ENCODE measurements around the gene FAR2.
"Not testable (repeated sequence)": the region's sequence is repeated elsewhere in the genome, so short reads cannot be mapped to it uniquely, and the experiment has no call there.

Gene FAR2

DNA sequence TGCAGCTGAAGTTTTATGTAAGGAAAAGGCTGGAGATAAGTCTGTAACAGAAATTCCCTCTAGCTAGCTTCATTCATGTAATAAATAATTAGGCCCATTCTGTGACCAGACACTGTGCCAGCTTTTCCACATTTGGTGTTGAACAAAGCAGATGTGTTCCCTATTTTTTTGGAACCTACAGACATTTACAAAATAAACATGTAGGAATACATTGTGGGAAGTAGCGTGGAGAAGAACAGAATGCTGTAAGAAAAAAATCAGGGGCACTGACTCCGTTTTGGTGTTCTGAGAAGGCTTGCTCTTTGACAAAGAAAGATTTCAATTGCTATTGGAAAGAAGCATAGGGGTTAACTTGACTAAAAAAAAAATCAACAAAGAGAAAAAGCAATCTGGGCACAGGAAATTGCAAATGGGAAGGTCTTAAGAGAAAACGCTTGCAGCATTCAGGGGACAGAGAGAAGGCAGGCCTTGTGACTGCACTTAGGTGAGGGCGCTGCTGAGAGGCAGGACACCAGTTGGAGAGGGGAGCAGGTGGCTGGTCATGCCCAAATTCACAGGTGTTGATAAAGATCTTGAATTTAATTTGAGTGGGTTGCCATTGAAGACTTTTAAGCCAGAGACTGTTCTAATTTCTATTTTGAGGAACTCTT is 4.0 kb downstream of the FAR2 start:
- DNase-seq (ENCODE audit: low read depth) = no peak

DNA sequence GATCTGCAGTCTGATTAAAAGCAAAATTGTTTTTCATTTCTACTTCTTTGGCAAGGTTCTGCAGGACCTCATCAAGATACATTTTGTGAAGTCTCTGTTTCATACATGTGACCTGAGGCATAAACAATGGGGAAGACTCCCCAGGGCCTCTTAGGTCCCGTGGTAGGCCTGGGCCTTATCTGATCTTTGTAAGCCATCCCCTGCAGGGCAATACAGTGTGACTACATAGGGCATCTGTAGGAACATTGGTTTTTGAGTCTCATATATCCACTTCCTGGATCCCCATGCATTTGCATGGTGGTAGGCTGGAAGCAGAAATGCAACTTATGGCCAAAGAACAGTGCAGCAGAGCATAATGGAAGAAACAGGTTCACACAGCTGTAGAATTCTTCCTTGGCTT is 6.0 kb downstream of the FAR2 start:
- DNase-seq (ENCODE audit: low read depth) = no peak

DNA sequence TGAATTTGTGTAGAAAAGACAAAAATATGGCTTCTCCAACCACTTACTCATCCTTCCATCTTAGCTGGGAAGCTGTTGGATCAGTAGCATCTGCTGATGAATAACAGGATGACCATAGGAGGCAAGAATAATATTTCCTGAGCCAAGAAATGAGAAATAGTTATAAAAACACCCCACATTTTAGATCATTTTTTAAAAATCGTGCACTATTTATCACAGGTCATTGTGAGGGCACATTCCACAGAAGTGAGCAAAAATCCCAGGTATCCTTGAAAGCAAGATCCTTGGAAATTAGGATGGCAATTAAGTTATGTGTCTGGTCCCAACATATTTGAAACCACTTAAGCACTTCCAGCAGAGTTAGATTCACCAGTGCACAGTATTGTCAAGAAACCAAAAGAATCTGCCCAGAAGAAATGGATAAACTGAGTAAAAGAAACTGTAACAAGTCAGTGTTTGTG is 8.4 kb downstream of the FAR2 start:
- no peak for DNase-seq (ENCODE audit: low read depth)

DNA sequence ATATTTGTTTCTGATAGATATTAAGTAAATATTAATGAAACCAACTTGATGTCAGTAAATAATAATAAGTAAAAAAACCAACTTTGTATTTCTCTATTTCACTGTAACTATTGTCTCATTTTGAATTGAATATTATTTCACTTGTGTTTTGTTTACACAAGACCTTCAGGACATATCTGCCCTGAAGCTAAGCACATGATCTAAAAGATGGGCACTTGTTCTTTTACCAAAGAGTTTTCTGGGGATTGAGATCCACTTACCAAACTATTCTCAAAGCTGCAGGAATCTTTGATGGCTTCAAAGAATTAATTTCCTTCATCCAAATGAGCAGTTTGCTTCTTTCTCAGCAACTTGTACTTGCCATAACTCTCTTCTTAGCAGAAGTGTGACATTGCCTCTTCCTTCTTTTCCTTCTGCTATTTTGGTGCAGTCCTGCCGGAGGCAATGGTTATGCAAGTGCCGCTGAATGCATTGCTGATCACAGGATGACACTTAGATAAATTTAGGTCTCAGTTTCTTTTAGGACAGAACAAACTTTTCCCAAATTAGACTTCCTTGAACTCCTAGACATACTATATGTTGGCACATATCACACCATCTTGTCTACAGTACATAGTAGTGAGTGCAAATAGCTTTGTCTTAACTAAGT is 9.2 kb downstream of the FAR2 start:
- no peak for DNase-seq (ENCODE audit: low read depth)

DNA sequence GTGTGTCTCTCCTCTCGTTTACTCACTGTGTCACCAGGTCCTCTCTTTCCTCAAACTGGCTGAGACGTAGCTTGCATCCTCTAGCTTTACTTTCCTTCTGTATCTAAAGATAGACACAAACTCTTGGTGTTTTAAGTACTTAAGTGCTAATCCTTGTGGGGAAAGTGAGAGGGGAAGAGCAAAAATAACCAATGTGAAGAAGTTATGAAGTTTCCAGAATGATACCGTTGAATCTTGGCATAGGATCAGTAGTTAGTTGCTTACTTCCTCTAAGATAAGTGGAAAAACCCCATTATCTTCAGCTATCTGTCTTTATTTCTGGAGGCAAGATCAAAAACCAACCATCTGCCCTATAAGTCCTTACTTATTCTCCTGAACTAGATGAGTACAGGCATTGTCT is 10.6 kb downstream of the FAR2 start:
- DNase-seq (ENCODE audit: low read depth) = no peak

DNA sequence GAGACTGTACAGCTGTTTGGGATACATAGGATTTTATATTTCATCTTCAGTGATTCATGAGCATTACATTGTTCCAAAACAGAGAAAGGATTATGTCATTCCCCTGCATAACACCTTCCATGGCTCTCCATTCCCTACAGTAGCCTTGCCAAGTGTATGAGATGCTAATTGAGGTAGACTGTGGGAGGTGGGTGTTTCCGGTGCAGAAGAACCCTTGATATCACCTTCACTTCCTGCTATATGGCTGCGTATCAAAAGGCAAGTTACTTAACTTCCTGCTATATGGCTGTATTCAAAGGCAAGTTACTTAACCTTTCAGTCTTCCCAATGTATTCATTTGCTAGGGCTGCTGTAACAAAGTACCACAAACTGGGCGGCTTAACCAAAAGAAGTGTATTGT is 11.2 kb downstream of the FAR2 start:
- DNase-seq (ENCODE audit: low read depth) = no peak

DNA sequence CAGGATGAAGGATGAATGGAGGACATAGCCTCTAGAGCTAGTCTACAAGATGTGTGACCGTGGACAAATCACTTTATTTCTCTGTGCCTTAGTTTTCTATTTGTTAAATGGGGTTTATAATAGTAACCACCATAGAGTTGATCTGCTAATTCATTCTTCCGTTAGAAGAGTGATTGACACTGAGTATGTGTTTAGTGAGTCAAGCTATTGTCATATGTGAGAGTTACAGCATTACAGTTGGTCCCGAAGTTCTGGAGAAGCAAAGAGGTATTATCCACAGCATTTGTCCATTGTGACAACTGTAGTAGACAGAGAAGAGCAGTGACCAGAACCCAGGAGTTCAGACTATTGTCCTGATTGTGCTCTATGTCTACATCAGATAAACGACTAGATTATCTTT is 14.1 kb downstream of the FAR2 start:
- no peak for DNase-seq (ENCODE audit: low read depth)

DNA sequence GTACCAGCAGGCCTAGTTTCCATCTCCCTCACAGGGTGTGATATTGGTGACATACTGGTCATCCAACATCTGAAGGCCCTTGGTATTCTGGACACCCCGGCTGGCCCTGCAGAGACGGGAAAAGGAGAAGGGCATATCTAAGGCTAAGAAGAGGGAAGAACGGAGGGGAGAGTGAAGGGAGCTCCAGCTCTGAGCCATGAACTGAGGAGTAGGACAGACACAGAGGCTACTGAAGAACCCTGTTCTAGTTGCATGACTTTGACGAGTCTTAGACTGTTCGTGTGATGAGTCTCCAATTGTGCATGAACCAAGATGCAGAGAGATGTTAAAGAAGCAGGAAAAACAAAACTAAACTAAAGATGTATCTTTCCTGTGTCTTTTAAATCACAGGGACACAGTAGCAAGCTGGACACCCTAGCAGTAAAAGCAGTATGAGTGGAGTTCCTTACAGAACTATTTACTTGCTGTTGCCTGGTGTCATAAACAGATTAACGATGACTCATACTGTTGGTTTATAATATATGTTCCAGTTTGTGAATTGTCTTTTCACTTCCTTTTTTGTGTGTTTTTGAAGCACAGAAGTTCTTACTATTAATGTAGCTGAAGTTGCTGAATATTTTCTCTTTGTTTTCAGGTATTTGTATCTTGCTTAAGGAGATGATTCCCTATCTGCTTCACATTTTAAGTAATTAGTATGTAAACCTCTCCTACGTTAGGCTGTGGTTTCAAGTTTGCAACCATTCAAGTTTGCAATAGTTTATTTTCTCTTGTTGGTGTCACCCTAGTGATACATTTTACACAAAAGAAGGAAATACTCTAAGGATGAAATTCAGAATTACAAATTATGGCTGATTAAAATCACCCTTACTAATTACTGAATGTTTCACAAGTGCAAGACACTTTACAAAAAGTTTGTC is 15.7 kb downstream of the FAR2 start:
- no peak for DNase-seq (ENCODE audit: low read depth)

DNA sequence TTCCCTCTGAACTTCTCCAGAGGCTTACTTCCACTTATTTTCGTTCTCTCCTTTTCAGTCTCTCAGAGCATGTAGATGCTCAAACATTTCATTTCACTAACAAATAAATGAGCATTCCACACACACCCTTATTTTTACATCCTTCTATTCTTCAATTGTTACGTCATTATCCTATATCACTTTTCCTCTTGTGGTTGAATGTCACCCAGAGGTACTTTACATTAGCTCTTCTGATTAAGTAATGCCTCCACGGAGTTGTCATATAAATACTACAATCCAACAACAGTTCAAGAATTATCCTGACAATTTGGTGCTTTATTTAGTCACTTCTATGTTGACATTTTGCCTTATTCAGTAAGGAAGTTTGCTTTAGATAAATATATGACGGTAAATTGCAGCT is 18.4 kb downstream of the FAR2 start:
- no peak for DNase-seq (ENCODE audit: low read depth)

DNA sequence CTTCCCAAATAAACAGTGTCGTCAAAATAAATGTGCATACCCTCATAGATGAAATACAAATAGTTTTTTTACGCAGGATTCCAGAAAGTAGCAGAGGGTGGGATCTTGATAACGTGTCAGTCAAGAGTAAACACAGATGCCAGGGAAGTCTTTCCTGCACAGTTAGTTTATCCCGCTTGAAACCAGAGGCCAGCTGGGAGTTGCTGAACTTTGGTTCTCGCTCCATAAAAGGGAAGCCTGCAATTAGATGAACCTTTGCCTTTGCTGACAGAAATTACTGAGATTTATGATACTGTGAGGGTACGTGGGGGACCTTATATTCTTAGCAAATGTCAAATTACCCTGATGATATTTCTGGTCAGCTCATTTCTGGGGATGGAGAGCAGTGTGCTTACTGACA is 18.9 kb downstream of the FAR2 start:
- no peak for DNase-seq (ENCODE audit: low read depth)

DNA sequence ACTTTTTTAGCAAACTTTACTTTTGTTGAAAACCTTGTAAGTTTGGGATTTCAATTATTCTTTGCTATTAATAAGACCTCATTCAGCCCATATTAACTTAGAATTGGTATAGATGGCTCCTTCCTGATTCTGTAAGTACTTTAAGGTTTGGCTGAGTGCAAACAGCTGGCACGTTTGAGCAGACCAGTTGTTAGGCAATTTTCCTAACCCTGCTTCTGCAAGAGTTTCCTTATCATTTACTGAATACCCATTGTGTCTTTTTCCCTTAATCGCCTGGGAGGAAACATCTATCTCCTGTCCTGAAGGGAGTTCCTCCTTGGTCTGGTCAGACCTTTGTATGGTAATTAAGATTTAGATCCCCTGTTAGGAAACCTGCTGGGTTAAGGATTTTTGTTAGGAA is 20.9 kb downstream of the FAR2 start:
- not testable (repeated sequence) for DNase-seq (ENCODE audit: low read depth)

DNA sequence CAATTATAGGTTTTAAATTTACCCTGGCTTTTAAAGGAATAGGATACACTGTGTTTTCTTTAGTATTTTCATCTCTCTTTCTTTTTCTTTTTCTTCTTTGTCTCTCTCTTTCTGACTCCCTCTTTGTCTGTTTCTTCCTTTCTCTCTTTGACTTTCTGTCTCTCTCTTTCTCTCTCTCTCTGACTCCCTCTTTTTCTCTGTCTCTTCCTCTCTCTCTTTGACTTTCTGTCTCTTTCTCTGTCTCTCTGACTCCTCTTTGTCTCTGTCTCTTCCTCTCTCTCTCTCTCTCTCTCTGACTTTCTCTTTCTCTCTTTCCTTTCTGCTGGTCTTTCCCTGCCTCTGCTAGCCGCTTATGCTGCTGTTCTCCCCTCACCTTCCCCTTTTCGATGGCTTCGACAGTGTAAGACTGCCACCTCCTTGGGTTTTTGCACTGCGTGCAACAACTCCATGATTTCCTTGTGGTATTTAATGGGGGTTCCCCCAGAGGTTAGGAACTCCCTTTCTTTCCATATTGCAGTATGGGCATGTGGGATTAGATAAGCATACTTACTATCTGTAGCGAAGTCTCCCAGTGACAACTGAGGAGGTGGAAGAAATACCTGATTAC is 21.5 kb downstream of the FAR2 start:
- DNase-seq (ENCODE audit: low read depth) = not testable (repeated sequence)

DNA sequence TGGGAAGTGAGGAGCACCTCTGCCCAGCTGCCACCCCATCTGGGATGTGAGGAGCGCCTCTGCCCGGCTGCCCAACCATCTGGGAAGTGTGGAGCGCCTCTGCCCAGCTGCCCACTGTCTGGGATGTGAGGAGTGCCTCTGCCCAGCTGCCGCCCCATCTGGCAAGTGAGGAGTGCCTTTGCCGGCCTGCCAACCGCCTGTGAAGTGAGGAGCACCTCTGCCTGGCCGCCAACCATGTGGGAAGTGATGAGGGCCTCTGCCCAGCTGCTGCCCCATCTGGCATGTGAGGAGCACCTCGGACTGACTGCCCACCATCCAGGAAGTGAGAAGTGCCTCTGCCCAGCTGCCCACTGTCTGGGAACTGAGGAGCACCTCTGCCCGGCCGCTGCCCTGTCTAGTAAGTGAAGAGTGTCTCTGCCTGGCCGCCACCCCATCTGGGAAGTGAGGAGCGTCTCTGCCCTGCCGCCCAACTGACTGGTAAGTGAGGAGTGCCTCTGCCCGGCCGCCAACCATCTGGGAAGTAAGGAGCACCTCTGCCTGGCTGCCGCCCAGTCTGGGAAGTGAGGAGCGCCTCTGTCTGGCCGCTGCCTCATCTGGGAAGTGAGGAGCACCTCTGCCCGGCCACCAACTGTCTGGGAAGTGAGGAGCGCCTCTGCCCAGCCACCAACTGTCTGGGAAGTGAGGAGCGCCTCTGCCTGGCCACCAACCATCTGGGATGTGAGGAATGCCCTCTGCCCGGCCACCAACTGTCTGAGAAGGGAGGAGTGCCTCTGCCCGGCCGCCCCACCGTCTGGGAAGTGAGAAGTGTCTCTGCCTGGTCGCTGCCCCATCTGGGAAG is 22.6 kb downstream of the FAR2 start:
- DNase-seq (ENCODE audit: low read depth) = no peak

DNA sequence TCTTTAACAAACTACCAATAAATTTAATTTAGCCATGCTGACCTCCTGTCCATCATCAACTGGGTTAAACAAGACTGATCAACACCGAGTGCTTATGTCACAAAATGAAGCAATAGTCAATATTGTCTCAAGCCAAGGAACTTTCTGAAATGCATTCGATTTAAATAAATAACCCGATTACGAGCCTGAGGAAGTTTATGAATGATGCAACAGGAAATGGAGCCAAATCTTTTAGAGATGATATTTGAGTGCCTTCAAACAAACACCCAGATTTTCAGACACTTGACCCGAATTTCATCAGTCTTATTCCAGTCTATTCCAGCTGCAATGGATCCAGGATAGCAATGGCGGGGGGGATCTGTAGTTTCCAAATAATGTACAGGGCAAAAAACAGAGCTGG is 27.9 kb downstream of the FAR2 start:
- no peak for DNase-seq (ENCODE audit: low read depth)

DNA sequence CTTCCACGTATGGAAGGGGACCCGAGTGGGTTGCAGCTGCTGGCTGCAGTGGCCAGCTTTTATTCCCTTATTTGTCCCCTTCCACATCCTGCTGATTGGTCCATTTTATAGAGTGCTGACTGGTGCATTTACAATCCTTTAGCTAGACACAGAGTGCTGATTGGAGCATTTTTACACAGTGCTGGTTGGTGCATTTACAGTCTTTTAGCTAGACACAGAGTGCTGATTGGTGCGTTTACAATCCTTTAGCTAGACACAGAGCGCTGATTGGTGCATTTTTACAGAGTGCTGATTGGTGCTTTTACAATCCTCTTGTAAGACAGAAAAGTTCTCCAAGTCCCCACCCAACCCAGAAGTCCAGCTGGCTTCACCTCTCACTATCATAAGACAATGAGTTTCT is 33.2 kb downstream of the FAR2 start:
- DNase-seq (ENCODE audit: low read depth) = not testable (repeated sequence)

DNA sequence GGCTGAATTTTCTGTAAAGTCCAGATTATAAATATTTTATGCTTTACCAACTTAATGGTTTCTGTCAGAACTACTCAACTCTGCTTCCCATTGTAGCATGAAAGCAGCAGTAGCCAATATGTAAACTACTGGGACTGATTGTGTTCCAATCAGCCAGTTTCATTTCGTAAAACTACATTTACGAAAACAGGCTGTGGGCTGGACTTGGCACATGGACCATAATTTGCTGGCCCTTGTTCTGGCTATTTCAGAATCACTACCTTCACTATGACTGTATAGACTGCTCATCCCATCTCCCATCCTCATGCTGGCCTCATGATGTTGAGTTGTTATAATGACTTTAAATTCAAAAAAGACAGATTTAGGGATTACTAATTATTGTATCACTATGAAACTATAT is 38.7 kb downstream of the FAR2 start:
- no peak for DNase-seq (ENCODE audit: low read depth)

DNA sequence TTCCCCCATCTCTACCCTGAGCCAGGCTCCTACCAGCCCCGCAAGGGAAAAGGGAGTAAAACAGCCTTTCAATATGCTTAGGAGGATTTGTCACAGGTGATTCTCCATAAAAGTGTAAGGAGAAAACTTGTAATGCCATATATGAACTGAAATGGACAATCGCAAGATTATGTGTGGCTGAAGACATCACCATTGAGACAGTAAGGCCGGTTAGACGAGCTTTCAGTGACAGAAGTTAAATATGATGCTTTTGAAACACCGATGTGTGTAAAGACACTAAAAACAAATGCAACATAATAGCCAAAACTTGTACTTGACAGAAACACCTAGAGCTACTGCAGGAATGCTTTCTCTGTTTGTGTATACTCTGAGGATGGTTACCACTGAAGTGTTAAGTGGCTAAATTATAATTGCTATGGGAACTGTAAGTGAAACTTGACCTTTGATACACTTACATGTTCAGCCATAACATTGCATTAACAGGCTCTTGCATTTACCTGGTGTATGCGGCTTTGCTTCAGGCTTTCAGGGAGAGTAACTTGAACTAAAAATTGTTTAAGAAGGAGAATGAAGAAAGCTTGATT is 42.3 kb downstream of the FAR2 start:
- DNase-seq (ENCODE audit: low read depth) = no peak

DNA sequence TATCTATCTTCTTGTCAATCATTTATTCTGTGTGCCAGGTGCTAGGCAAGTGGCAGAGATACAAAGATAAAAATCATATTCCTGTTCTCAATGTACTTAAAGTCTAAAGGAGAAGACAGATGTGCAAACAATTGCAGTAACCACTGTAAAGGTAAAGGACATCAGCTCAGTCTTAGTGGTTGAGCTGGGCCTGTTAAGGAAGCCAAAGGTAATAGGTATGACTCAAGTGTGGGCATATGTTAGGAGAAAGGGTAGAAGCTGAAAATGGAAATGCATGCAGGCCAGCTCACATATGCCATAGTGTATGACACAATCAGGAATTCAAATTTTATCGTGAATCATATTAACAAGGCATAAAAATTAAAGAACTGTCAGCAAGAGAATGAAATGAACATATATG is 49.8 kb downstream of the FAR2 start:
- DNase-seq (ENCODE audit: low read depth) = no peak

DNA sequence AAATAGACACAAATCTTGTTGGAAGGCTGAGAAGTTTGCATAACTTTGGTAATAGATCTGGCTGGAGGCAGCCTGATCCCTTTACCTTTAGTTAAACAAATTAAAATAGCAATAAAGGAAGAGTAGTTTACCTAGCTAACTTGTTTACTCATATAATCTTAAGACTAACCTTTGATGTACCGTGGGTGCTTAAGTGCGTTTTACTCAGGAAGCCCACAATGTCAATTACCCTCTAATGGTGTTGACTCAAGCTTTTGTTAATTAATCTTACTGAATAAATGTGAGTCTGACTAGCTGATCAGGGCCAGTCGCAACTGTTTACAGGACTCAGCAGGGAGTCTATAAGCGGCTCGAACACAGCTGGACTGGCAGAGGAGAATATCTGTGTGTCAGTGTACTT is 51.5 kb downstream of the FAR2 start:
- DNase-seq (ENCODE audit: low read depth) = no peak

DNA sequence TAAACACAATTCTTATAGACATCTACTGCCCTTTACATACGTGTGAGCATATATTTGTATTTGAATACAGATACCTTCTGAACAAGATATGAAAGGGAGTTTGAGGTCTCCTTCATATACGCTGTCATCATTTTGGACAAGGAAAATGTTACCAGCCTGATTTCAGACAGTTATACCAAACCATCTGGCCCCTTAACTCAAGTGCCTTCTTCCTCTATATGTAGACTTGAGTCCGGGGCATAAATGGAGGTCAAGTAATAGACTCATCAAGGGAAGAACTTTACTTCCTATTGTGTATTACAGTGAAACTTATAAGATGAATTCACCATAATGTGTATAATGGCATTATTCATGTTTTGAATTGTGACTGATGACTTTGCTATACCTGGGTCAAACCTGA is 52.2 kb downstream of the FAR2 start:
- DNase-seq (ENCODE audit: low read depth) = no peak

DNA sequence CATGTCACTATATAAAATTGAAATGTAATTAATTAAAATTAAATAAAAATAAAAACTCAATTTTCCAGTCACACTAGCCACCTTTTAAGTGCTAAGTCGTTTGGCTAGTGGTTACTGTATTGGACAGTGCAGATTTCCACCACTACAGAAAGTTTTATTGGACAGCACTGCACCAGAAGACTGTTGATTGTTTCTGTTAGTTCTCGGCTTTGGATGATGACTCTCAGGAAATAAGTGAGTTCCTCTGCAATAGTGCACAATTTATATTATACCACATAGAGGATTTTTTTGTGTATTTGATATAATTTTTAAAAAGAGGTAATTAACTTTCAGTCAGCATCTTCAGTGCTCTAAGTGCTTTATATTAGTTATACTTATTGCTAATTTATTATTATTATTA is 52.7 kb downstream of the FAR2 start:
- no peak for DNase-seq (ENCODE audit: low read depth)
